ENCODE measurements around the gene OR2S2. TPM values are rescaled to one million over a fixed set of nuclear protein-coding genes. Genes with fewer than 3 reads are reported as not detected.

OR2S2 gene
- total RNA-seq, 2 donors from 2014 or later, result not detected

GRCh38 chr9:35952526-35953191 lies 5.3 kb downstream of the OR2S2 start:
- Mint-ChIP-seq H3K36me3 (ENCODE audit: low read depth) (no peaks in the 10 kb centered on the region), H3K4me1 (peaks cover 6% of the 10 kb centered on the region), H3K9me3 (no peaks in the 10 kb centered on the region), H3K27me3 (ENCODE audit: insufficient read depth) (peaks cover 41% of the 10 kb centered on the region), H3K27ac (no peak overlapping the region), H3K4me3 (no peak overlapping the region)
- no peak for TF ChIP-seq CTCF (conservative IDR thresholded peaks at IDR 0.05)
- Histone ChIP-seq H3K9ac (ENCODE audit: extremely low read depth, low read length, poor library complexity, severe bottlenecking) (no peak overlapping the region), H3K36me3 (ENCODE audit: control insufficient read depth, insufficient read depth, low read length) (no peaks in the 10 kb centered on the region), H3K4me3 (ENCODE audit: low read length) (no peak overlapping the region), H3K27ac (ENCODE audit: low read depth, low read length) (no peak overlapping the region), H3K4me1 (ENCODE audit: control insufficient read depth, insufficient read depth, low read length) (no peaks in the 10 kb centered on the region), H3K9me3 (ENCODE audit: control insufficient read depth, low read length) (no peaks in the 10 kb centered on the region), H3K27me3 (ENCODE audit: control insufficient read depth, insufficient read depth, low read length, poor library complexity, severe bottlenecking) (peaks cover 28% of the 10 kb centered on the region)
- DNase-seq, result no peak
- WGBS, 2 experiments (ENCODE audit: insufficient coverage in 1 of 2, insufficient read length in 1 of 2), result 79 to 88% methylated on average over 2 to 6 of the region's 6 CpGs

DNA sequence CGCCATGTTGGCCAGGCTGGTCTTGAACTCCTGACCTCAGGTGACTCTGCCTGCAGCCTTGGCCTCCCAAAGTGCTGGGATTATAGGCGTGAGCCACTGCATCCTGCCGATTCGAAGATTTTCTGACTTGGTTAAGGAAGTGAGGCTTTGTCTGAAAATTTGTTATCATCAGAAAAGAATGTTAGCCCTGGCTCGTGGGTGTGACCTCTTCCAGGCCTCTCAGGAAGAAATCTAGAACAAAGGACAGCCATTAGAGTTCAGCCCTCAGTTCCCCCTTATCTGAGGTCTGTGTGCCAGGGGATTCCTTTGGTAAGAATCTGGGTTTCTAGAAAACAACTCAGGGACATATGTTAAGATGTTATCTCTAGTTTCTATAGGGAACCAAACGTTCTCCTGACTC lies 6.2 kb downstream of the OR2S2 start:
- H3K36me3 Mint-ChIP-seq (ENCODE audit: low read depth), result no peaks in the 10 kb centered on the region
- Histone ChIP-seq H3K27ac (ENCODE audit: low read depth, low read length) (no peak overlapping the region), H3K9ac (ENCODE audit: extremely low read depth, low read length, poor library complexity, severe bottlenecking) (no peak overlapping the region), H3K27me3 (ENCODE audit: control insufficient read depth, insufficient read depth, low read length, poor library complexity, severe bottlenecking) (peaks cover 22% of the 10 kb centered on the region), H3K4me3 (ENCODE audit: low read length) (no peak overlapping the region), H3K4me1 (ENCODE audit: control insufficient read depth, insufficient read depth, low read length) (no peaks in the 10 kb centered on the region), H3K9me3 (ENCODE audit: control insufficient read depth, low read length) (no peaks in the 10 kb centered on the region), H3K36me3 (ENCODE audit: control insufficient read depth, insufficient read depth, low read length) (no peaks in the 10 kb centered on the region)
- peaks cover 6% of the 10 kb centered on the region for H3K4me1 Mint-ChIP-seq
- no peak overlapping the region for H3K27ac Mint-ChIP-seq
- peaks cover 35% of the 10 kb centered on the region for H3K27me3 Mint-ChIP-seq (ENCODE audit: insufficient read depth)
- 80 to 81% methylated on average over 6 of the region's 6 CpGs for WGBS, 2 experiments (ENCODE audit: insufficient coverage in 1 of 2, insufficient read length in 1 of 2)
- no peaks in the 10 kb centered on the region for H3K9me3 Mint-ChIP-seq
- DNase-seq, result no peak
- no peak overlapping the region for H3K4me3 Mint-ChIP-seq
- TF ChIP-seq CTCF (conservative IDR thresholded peaks at IDR 0.05), result no peak

- H3K4me1 ChIP-seq (ENCODE audit: control insufficient read depth, insufficient read depth, low read length), result no peaks in the 10 kb centered on the region
- H3K4me3 ChIP-seq (ENCODE audit: low read length), result no peak overlapping the region
- Mint-ChIP-seq H3K27me3 (ENCODE audit: insufficient read depth) (peaks cover 43% of the 10 kb centered on the region), H3K36me3 (ENCODE audit: low read depth) (no peaks in the 10 kb centered on the region), H3K9me3 (peaks cover 9% of the 10 kb centered on the region), H3K4me3 (no peak overlapping the region), H3K27ac (no peak overlapping the region), H3K4me1 (peaks cover 7% of the 10 kb centered on the region)
- WGBS, 2 experiments (ENCODE audit: insufficient coverage in 1 of 2, insufficient read length in 1 of 2), result 77 to 80% methylated on average over 1 to 2 of the region's 2 CpGs
- no peak for TF ChIP-seq CTCF (conservative IDR thresholded peaks at IDR 0.05)
- H3K9me3 ChIP-seq (ENCODE audit: control insufficient read depth, low read length), result peaks cover 5% of the 10 kb centered on the region
- peak; percentile 62 for DNase-seq
- H3K27me3 ChIP-seq (ENCODE audit: control insufficient read depth, insufficient read depth, low read length, poor library complexity, severe bottlenecking), result peaks cover 24% of the 10 kb centered on the region
- no peaks in the 10 kb centered on the region for H3K36me3 ChIP-seq (ENCODE audit: control insufficient read depth, insufficient read depth, low read length)
- H3K27ac ChIP-seq (ENCODE audit: low read depth, low read length), result no peak overlapping the region
- no peak overlapping the region for H3K9ac ChIP-seq (ENCODE audit: extremely low read depth, low read length, poor library complexity, severe bottlenecking)
Measured at GRCh38 chr9:35948901-35949318, 9.0 kb downstream of the OR2S2 start.

All from endodermal cell (in vitro differentiated cells).